GM18519 (cell line): ENCODE measurements around the gene SPANXN4.
A peak's percentile ranks its signal among the peaks of the same experiment; 100 is the strongest.

ENCODE experiments used
- ATAC-seq: cut with Tn5 transposase; IDR thresholded peaks from one replicate; pipeline ENCODE4 v1.9.1; 2021; ENCODE audit warnings: mild to moderate bottlenecking, moderate library complexity; ENCODE audit not compliant: unreplicated experiment, low FRiP score

Gene SPANXN4

GRCh38 chrX:143025628-143026027 lies at the start of gene SPANXN4:
TSS of gene SPANXN4 (plus strand) at chrX:143025928. CDS start at chrX:143026015, 87 bp downstream.
- ATAC-seq = no peak

DNA sequence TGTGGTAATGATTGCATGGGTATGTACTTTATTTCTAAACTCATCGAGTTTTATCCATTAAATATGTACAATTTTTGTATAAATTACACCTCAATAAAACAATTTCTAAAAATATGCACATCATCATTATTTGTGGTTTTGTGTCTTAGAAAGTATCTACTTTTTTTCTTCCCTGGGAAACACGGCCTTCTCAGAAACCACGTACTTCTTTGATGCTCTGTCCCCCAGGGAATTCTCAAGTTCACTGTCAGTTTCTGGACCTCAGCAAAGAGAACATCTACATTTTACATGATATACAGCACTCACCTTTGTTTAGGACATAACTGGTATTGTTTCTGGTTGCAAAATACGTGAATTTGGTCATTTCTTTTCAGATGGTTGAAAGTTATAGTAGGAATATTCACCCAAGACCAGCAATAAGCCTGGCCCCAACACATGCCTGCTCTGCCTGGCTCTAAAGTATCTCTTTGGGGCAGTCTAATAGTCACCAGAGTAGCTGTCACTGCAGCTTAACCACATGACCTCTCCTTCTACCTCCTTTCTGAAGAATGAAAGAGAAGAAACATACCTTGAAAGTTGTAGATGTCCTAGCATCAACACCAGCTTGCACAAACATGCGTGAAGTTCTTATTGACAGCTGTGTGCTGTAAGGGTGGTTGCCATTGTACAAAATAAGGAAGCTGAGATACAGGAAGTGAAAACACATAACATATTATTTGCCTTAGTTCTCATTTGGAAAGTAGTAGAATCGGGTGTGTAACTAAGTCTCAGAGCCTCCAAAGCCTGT lies 48.4 kb upstream of the SPANXN4 start:
- ATAC-seq = peak; percentile 91

GRCh38 chrX:142978130-142978684 lies 47.5 kb upstream of the SPANXN4 start:
- ATAC-seq = peak; percentile 32

DNA sequence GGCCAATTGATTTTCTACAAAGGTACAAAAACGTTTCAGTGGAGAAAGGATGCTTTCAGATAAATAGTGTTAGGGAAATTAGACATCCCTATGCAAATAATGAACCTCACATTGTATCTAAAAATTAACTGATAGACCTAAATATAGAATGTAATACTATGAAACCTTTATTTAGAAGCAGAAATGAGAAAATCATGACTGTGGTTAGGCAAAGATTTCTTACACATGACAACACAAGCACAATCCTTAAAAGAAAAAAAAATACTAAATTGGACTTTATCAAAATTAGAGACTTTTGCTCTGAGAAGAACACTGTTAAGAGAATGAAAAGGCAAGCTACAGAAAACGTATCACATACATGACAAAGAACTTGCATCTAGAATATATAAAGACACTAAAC lies 43.0 kb upstream of the SPANXN4 start:
- ATAC-seq = no peak

GRCh38 chrX:142994988-142995387 lies 30.7 kb upstream of the SPANXN4 start:
- ATAC-seq = no peak

- ATAC-seq = no peak
Observed at GRCh38 chrX:142998447-142999198, 27.1 kb upstream of the SPANXN4 start.

- no peak for ATAC-seq
Observed at GRCh38 chrX:142999199-142999701, 26.5 kb upstream of the SPANXN4 start.

GRCh38 chrX:143002206-143002605 lies 23.5 kb upstream of the SPANXN4 start:
- ATAC-seq = no peak

DNA sequence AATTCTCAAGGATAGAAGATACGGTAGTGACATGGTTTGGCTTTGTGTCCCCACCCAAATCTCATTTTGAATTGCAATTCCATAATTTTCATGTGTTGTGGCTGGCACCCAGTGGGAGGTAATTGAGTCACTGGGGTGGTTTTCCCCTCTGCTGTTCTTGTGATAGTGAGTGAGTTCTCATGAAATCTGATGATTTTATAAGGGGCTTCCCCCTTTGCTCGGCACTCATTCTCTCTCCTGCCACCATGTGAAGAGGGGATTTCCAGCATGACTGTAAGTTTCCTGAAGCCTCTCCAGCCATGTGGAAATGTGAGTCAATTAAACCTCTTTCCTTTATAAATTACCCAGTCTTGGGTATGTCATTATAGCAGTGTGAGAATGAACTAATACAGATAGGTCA lies 8.5 kb upstream of the SPANXN4 start:
- no peak for ATAC-seq

GRCh38 chrX:143027275-143027674 lies 1.5 kb downstream of the SPANXN4 start:
- ATAC-seq = no peak

- no peak for ATAC-seq
Observed at GRCh38 chrX:143047511-143047910, 21.8 kb downstream of the SPANXN4 start.

- ATAC-seq = no peak
Observed at GRCh38 chrX:143058120-143058519, 32.4 kb downstream of the SPANXN4 start.

DNA sequence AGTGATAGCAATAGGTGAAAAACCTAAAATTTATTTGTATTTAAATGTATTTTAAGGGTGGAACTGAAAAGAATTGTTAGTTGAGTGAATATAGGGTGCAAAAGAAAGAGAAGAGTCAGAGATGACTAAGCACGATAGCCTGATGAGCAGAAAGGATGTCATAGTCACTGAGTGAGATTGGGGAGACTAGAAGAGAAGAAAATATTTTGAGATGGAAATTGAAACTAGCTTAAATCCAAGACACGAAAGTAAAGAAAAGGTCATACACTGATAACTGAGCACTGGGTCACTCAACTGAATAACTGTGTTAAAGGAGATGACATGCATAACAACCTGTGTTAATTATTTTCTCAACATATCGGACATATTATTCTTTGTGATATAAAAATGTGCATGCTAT lies 55.5 kb downstream of the SPANXN4 start:
- ATAC-seq = peak; percentile 74

DNA sequence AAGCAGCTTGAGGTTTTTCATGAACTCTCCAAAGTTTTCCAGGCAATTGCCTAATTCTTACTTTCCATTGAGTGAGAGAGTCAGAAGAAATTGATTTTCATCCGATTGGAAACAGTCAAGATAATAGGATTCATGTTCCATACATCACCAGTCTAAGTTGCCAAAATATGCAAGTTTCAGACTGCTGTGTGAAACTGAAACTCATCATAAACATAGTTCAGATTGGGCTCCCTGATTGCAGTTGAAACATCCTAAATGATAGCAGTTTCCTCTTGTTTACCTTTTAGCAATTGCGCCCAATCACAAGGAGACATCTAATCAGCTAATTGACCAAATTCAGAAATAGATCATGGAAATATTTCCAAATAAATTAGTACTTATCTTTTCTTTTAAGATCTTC lies 56.8 kb downstream of the SPANXN4 start:
- no peak for ATAC-seq
